ENCODE data around the gene SIGLEC10. TPM values are rescaled to one million over a fixed set of nuclear protein-coding genes. Genes with fewer than 3 reads are reported as not detected.
"Not testable (repeated sequence)": the region's sequence is repeated elsewhere in the genome, so short reads cannot be mapped to it uniquely, and the experiment has no call there.

The SIGLEC10 gene
- total RNA-seq, 3 donors from 2014 or later (not counting 1 experiment from before 2014, with no cell fraction given) = 1.7 to 28.9 (median 6.6) TPM

- no peaks in the 10 kb centered on the region for H3K36me3 Mint-ChIP-seq
- no peak for DNase-seq
- ATAC-seq = no peak
- peaks cover 0 to 4% of the 10 kb centered on the region in 2 donors for H3K27me3 Mint-ChIP-seq (ENCODE audit: low read depth in 2 of 2)
- no peaks in the 10 kb centered on the region for H3K9me3 Mint-ChIP-seq
- Histone ChIP-seq H3K9me3 (ENCODE audit: control insufficient read depth, insufficient read depth, low read length) (peaks cover 5% of the 10 kb centered on the region), H3K27ac (ENCODE audit: low read length) (no peak overlapping the region), H3K36me3 (ENCODE audit: control insufficient read depth, insufficient read depth, low read length) (no peaks in the 10 kb centered on the region), H3K4me3 (ENCODE audit: low read length) (no peak overlapping the region), H3K27me3 (ENCODE audit: control insufficient read depth, insufficient read depth, low read length) (peaks cover 2% of the 10 kb centered on the region), H3K4me1 (ENCODE audit: control insufficient read depth, insufficient read depth, low read length) (peaks cover 11% of the 10 kb centered on the region)
- peak overlapping the region; percentile 14 to 68 for H3K27ac Mint-ChIP-seq
- H3K4me1 Mint-ChIP-seq = peaks cover 11 to 12% of the 10 kb centered on the region in 2 donors
- no peak overlapping the region for H3K4me3 Mint-ChIP-seq
- 86% methylated on average over 7 of the region's 7 CpGs for WGBS (ENCODE audit: insufficient coverage)
- TF ChIP-seq CTCF (IDR thresholded peaks at IDR 0.05) = no peak
- intact Hi-C loops (cut with micrococcal nuclease) = no loop called here
Measured at GRCh38 chr19:51448011-51448410, 30.6 kb upstream of the SIGLEC10 start.

GRCh38 chr19:51447510-51447909 lies 30.1 kb upstream of the SIGLEC10 start:
- peaks cover 13% of the 10 kb centered on the region for H3K4me1 ChIP-seq (ENCODE audit: control insufficient read depth, insufficient read depth, low read length)
- H3K4me3 ChIP-seq (ENCODE audit: low read length); H3K27ac Mint-ChIP-seq; H3K9me3 ChIP-seq (ENCODE audit: control insufficient read depth, insufficient read depth, low read length); intact Hi-C loops (cut with micrococcal nuclease); H3K4me3 Mint-ChIP-seq; DNase-seq; H3K36me3 Mint-ChIP-seq; H3K27ac ChIP-seq (ENCODE audit: low read length); H3K27me3 Mint-ChIP-seq (ENCODE audit: low read depth in 2 of 2); H3K9me3 Mint-ChIP-seq; H3K36me3 ChIP-seq (ENCODE audit: control insufficient read depth, insufficient read depth, low read length); ATAC-seq; H3K27me3 ChIP-seq (ENCODE audit: control insufficient read depth, insufficient read depth, low read length): not testable (repeated sequence)
- peaks cover 13 to 15% of the 10 kb centered on the region in 2 donors for H3K4me1 Mint-ChIP-seq
- 96% methylated on average over 3 of the region's 3 CpGs for WGBS (ENCODE audit: insufficient coverage)

GRCh38 chr19:51441410-51442390 lies 24.3 kb upstream of the SIGLEC10 start:
- TF ChIP-seq CTCF (IDR thresholded peaks at IDR 0.05) = no peak
- H3K27ac Mint-ChIP-seq = peak overlapping the region; percentile 91 to 92
- ATAC-seq = peak; percentile 81 to 92 (median 81)
- H3K4me1 Mint-ChIP-seq = peaks cover 41 to 45% of the 10 kb centered on the region in 2 donors
- peaks cover 4% of the 10 kb centered on the region for H3K27me3 ChIP-seq (ENCODE audit: control insufficient read depth, insufficient read depth, low read length)
- 13% methylated on average over 30 of the region's 31 CpGs for WGBS (ENCODE audit: insufficient coverage)
- peak overlapping the region; percentile 90 for H3K4me3 Mint-ChIP-seq
- DNase-seq = peak; percentile 72 to 91
- no peaks in the 10 kb centered on the region for H3K9me3 Mint-ChIP-seq
- peaks cover 38% of the 10 kb centered on the region for H3K4me1 ChIP-seq (ENCODE audit: control insufficient read depth, insufficient read depth, low read length)
- peaks cover 8 to 16% of the 10 kb centered on the region in 2 donors for H3K27me3 Mint-ChIP-seq (ENCODE audit: low read depth in 2 of 2)
- intact Hi-C loops (cut with micrococcal nuclease) = loop anchor here (1.0 kb wide), 2 partner anchors 68 to 102 kb away; no protein-coding TSS in a partner anchor
- no peaks in the 10 kb centered on the region for H3K36me3 ChIP-seq (ENCODE audit: control insufficient read depth, insufficient read depth, low read length)
- peak overlapping the region; percentile 68 for H3K27ac ChIP-seq (ENCODE audit: low read length)
- H3K36me3 Mint-ChIP-seq = no peaks in the 10 kb centered on the region
- peak overlapping the region; percentile 9 for H3K4me3 ChIP-seq (ENCODE audit: low read length)
- no peaks in the 10 kb centered on the region for H3K9me3 ChIP-seq (ENCODE audit: control insufficient read depth, insufficient read depth, low read length)

- peak overlapping the region; percentile 68 for H3K27ac ChIP-seq (ENCODE audit: low read length)
- intact Hi-C loops (cut with micrococcal nuclease) = loop anchor here (1.0 kb wide), 2 partner anchors 68 to 102 kb away; no protein-coding TSS in a partner anchor
- H3K4me3 ChIP-seq (ENCODE audit: low read length) = peak overlapping the region; percentile 9
- DNase-seq (peak; percentile 51 to 52), ATAC-seq (peak; percentile 33 to 39 (median 38))
- Mint-ChIP-seq H3K9me3 (no peaks in the 10 kb centered on the region), H3K27ac (peak overlapping the region; percentile 91 to 92), H3K27me3 (ENCODE audit: low read depth in 2 of 2) (peaks cover 11 to 24% of the 10 kb centered on the region in 2 donors), H3K4me1 (peaks cover 41 to 45% of the 10 kb centered on the region in 2 donors), H3K4me3 (peak overlapping the region; percentile 90), H3K36me3 (no peaks in the 10 kb centered on the region)
- peaks cover 38% of the 10 kb centered on the region for H3K4me1 ChIP-seq (ENCODE audit: control insufficient read depth, insufficient read depth, low read length)
- H3K9me3 ChIP-seq (ENCODE audit: control insufficient read depth, insufficient read depth, low read length) = no peaks in the 10 kb centered on the region
- TF ChIP-seq CTCF (IDR thresholded peaks at IDR 0.05) = no peak
- H3K36me3 ChIP-seq (ENCODE audit: control insufficient read depth, insufficient read depth, low read length) = no peaks in the 10 kb centered on the region
- H3K27me3 ChIP-seq (ENCODE audit: control insufficient read depth, insufficient read depth, low read length) = peaks cover 4% of the 10 kb centered on the region
- WGBS (ENCODE audit: insufficient coverage) = 3% methylated on average over 11 of the region's 11 CpGs
Measured at GRCh38 chr19:51440846-51441409, 23.5 kb upstream of the SIGLEC10 start.
